Hippocampal formation (tissue), 2 donors: ENCODE results near the gene HORMAD2.
"Not testable (repeated sequence)": the region's sequence is repeated elsewhere in the genome, so short reads cannot be mapped to it uniquely, and the experiment has no call there.

Experiments used
- DNase-seq, 2 donors: peaks; one replicate each; lab custom pipeline; 2025; lab: John Stamatoyannopoulos, UW

HORMAD2 gene

GRCh38 chr22:30057375-30057774 is 22.9 kb upstream of the HORMAD2 start:
- DNase-seq: no peak

DNA sequence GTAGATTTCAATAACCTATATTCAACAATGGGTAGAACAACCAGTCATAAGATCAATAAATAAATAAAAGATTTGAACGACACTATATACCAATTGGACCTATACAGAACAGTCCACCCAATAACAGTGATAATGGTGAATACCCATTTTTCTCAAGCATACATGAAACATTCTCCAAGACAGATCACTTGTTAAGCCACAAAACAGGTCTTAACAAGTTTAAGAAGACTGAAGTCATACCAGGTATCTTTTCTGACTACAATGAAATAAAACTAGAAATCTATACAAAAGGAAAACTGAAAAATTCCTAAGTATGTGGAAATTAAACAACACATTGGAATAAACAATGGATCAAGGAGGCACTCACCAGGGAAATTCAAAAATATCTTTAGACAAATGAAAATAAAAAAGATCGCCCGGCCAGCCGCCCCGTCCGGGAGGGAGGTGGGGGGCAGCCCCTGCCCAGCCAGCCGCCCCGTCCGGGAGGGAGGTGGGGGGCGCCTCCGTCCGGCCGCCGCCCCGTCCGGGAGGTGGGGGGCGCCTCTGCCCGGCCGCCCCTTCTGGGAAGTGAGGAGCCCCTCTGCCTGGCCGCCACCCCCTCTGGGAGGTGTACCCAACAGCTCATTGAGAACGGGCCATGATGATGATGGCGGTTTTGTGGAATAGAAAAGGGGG is 20.8 kb upstream of the HORMAD2 start:
- not testable (repeated sequence) for DNase-seq

DNA sequence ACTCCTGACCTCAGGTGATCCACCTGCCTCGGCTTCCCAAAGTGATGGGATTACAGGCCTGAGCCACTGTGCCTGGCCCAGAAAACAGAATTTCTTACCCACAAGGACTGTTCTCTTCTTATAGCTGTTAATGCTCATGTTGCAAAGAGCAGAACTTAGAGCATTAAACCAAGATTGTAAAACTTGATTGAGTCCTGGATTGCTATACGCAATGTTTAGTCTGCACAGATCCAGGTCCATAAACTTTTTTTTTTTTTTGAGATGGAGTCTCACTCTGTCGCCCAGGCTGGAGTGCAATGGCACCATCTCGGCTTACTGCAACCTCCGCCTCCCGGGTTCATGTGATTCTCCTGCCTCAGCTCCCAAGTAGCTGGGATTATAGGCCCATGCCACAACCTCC is 19.2 kb upstream of the HORMAD2 start:
- not testable (repeated sequence) for DNase-seq

DNA sequence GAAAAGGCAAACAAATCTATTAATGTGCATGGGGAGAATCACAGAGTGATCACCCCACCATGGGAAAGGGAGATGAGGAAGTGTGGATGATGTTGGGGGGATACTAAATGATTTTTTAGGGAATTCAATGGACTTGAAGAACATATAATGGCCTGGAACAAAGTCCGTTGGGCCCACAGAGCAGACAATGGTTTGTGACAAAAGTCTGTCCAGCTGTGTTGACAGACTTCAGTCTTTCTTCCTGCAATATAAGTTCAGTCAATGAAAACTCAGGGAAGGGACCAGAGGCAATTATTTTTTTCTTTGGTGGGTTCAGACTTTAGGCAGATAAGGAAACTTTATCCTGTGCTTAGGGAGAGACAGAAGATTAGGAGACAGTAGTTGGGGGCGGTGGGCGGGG is 18.0 kb upstream of the HORMAD2 start:
- DNase-seq: no peak

GRCh38 chr22:30062950-30063349 is 17.3 kb upstream of the HORMAD2 start:
- DNase-seq: no peak

- no peak for DNase-seq
Measured at GRCh38 chr22:30064172-30064571, 16.1 kb upstream of the HORMAD2 start.

DNA sequence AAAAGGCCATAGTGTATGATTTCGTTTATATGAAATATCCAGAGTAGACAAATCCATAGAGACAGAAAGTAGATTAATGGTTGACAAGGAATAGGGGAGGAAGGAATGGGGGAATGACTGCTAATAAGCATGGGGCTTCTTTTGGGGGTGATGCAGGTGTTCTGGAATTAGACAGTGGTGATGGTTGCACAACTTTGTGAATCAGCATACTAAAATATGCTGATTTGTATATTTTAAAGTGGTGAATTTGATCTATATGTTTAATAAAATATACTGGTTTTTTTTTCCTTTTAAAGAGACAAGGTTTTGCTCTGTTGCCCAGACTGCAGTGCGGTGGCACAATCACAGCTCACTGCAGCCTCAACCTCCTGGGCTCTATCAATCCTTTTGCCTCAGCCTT is 6.5 kb upstream of the HORMAD2 start:
- DNase-seq: no peak

DNA sequence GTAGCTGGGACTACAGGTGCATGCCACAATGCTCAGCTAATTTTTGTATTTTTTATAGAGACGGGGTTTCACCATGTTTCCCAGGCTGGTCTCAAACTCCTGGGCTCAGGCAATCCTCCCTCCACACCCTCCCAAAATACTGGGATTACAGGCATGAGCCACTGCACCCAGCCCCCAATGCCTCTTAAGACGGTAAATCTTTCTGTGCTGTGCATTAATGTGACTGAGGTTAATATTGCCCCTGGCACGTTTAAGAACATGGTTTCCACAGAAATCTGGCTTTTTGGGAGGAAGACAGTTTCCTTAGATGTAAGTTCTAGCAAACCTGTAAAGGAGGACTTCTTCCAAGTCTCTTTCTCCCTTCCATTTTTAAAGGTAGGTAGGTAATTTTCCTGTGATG is 6.1 kb upstream of the HORMAD2 start:
- DNase-seq: no peak

- no peak for DNase-seq
Measured at GRCh38 chr22:30074994-30075393, 5.3 kb upstream of the HORMAD2 start.

DNA sequence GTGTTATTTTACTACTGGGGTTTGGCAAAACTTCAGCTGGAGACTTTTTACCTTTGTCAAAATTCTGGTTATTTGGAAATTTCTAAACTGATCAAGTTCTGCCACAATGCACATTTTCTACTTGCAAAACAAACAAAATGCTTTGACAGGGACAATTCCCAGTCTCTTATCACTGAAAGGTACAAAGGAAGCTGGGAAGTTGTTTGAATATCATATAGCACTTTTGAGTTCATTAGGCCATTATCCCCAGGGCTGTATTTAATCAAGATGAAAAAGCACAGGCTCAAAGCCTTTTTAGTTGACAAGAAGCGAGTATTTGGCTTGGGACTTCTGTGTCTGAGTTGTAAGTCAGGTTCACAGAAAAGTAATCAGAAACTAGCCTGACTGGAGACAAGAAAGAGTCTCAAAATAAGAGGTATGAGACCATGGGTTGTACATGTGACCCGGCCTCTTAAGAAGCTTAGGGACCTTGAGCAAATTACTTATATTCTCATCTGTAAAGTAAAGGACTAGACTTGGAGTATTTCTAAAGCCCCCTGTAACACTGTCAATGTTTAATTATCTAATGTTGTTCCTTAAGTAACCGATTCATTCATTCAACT is 2.9 kb upstream of the HORMAD2 start:
- DNase-seq: no peak

- DNase-seq: peak in 1 of 2 donors; percentile 7
Measured at GRCh38 chr22:30078320-30079311, 1.6 kb upstream of the HORMAD2 start.

- DNase-seq: no peak
Measured at GRCh38 chr22:30080805-30081204, 541 bp downstream of the HORMAD2 start.

DNA sequence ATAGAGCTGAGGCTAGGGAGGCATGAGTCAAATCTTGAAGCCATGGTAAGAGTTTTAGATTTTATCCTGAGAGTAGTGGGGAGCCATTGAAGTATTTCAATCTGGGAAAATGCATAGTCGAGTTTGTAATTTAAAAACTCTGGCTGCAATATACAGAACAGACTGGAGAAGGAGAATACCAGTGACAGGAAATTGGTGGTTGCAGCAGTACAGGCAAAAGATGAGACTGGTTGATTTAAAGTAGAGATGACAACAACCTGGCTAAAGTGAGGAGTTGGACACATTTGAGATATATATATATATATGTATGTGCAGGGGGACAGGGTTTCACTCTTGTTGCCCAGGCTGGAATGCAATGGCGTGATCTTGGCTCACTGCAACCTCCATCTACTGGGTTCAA is 6.2 kb downstream of the HORMAD2 start:
- DNase-seq: no peak

- DNase-seq: not testable (repeated sequence)
Measured at GRCh38 chr22:30087037-30087436, 6.8 kb downstream of the HORMAD2 start.

- no peak for DNase-seq
Measured at GRCh38 chr22:30087611-30088010, 7.3 kb downstream of the HORMAD2 start.

GRCh38 chr22:30088468-30088867 is 8.2 kb downstream of the HORMAD2 start:
- no peak for DNase-seq

GRCh38 chr22:30089655-30089974 is 9.4 kb downstream of the HORMAD2 start:
- DNase-seq: no peak

- DNase-seq: no peak
Measured at GRCh38 chr22:30092686-30093085, 12.4 kb downstream of the HORMAD2 start.

- no peak for DNase-seq
Measured at GRCh38 chr22:30094804-30095203, 14.5 kb downstream of the HORMAD2 start.

DNA sequence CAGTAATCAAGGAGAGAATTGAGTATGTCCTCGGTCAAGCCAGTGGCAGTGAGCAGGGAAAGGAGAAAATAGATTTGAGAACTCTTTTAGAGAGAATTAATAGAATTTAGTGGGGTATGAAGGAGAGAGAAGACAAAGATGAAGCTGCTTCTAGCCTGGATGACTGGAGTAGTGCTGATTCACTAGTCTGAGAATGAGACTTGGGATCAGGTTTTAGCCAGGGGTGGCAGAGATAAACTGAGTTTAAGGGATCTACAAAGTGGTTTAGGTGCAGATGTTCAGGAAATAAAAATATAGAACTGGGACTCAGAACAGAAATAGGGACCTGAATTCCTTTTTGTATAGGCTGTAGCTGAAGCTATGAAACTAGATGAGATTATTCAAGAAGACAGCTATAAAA is 17.6 kb downstream of the HORMAD2 start:
- DNase-seq: no peak

DNA sequence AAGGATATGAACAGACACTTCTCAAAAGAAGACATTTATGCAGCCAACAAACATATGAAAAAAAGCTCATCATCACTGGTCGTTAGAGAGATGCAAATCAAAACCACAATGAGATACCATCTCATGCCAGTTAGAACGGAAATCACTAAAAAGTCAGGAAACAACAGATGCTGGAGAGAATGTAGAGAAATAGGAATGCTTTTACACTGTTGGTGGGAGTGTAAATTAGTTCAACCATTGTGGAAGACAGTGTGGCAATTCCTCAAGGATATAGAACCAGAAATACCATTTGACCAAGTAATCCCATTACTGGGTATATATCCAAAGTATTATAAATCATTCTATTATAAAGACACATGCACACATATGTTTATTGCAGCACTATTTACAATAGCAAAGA is 20.5 kb downstream of the HORMAD2 start:
- not testable (repeated sequence) for DNase-seq

DNA sequence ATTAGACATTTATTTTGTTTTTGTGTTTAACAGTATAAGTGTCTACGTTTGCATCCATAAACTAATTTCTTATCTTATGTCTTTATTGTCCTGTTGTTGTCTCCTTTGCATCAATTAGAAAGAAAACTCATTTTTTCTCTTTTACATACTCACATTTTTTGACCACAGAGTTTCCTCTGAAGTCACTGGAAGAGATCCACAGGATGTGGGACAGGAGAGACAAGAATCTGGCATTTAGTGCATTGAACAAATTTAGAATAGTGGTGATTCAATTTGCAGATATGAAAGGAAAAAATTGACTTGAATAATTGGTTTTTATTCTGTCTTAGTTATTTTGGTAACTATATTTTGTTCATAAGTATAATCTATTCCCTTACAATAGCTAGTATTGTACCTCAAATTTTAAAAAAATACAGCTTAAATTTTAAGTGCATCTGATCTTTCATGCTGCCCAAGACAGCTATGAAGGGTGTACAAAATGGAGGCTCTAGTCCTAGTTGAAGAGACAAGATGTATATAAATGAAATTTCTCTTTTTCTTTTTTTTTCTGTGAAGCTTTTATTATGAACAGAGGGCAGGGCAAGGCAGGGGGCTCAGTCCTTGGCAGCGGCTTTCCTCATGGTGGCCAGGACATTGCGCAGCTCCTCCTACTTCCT is 24.4 kb downstream of the HORMAD2 start:
- no peak for DNase-seq
